Measurements from ENCODE around the gene KRT16.
"Not testable (repeated sequence)": the region's sequence is repeated elsewhere in the genome, so short reads cannot be mapped to it uniquely, and the experiment has no call there.

KRT16 gene

GRCh38 chr17:41613277-41614082 is 913 bp upstream of the KRT16 start:
- DNase-seq: no peak

GRCh38 chr17:41610965-41611640 is 1.5 kb downstream of the KRT16 start:
- DNase-seq: no peak

DNA sequence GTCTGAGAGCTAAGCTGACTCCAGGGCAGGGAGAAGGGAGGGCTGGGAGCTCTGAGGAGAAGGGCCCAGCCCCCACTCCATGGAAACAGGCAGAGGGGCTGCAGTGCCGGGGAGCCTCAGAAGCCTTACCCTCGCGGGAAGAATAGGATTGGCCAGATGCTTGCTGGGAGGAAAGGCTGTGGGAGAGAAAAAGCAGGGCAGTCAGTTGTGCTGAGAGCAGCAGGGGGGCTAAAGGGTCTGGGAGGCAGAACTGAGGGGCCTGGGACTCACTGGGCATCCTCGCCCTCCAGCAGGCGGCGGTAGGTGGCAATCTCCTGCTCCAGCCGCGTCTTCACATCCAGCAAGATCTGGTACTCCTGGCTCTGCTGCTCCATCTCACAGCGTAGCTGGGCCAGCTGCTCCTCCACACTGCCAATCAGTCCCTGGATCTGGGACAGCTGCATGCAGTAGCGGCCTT is 2.5 kb downstream of the KRT16 start:
- not testable (repeated sequence) for DNase-seq

DNA sequence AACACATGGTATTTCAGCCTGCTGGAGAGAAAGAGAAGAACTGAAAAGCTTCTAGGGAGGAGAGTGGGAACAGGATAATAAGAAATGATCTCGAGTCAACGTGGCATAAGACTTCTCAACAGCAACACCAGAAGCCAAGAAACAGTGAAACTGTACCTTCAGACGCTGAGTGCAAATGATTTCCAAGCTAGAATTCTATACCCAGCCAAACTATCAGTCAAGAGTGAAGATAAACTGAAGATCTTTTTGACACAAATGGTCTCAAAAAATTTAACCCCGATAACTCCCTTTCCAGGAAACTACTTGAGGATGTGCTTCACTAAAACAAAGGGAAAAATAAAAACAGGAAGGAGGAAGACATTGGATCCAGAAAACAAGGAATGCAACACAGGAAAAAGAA is 5.6 kb downstream of the KRT16 start:
- DNase-seq: not testable (repeated sequence)

DNA sequence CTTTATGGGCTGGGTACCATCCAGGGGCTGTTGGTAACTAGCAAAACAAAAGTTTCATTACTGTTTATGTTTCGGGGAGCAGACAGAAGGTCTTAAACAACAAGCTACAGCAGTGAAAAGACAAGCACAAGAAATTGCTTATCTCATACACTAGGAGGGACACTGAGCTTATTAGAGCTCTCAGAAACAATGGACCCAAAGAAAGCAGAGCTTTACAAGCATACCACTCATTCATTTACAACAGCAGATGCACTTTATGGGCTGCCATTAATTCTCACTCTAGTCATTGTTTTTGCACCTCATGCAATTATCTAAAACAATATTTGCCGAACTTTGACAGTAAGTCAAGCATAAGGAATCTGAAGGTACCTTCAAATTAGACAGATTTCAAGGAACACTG is 10.0 kb downstream of the KRT16 start:
- no peak for DNase-seq

- DNase-seq: no peak
Measured at GRCh38 chr17:41600318-41600717, 12.2 kb downstream of the KRT16 start.

DNA sequence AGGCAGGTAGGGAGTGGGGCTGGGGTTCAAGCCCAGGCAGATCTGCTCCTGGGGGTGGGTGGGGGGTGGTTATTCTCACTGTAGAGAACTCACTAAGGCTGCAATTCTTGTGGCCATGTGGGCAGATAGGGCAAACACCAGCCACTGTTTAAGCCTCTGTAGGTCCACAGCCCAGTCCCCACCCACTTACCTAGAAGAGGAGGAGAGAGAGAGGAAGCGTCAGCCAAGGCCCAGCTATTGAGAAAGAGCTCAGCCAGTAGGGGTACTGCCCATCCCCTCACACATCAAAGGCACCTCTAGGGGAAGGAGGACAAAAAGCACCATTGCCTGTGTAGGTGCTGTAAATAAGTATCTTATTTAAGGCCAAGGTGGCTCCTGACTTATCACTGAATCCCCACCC is 12.9 kb downstream of the KRT16 start:
- DNase-seq: no peak

DNA sequence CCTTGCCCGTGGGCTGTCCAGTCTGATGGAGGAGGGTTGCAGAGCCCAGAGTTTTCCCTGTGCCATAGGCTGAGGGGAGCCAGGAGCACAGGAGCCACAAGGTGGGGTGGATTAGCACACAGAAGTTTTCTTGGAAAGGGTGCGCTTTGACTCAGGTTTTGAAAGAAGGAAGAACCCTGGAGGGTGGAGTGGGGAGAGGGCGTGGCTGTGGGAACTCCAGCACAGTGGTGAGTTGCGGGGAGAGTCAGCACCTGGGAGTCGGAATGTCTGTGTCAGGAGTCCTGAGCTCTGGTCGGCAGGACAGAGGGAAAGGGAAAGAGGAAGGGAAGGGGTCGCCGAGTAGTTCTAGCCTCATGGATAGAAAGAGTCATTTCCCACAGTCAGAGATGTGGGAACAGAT is 17.0 kb downstream of the KRT16 start:
- DNase-seq: no peak

DNA sequence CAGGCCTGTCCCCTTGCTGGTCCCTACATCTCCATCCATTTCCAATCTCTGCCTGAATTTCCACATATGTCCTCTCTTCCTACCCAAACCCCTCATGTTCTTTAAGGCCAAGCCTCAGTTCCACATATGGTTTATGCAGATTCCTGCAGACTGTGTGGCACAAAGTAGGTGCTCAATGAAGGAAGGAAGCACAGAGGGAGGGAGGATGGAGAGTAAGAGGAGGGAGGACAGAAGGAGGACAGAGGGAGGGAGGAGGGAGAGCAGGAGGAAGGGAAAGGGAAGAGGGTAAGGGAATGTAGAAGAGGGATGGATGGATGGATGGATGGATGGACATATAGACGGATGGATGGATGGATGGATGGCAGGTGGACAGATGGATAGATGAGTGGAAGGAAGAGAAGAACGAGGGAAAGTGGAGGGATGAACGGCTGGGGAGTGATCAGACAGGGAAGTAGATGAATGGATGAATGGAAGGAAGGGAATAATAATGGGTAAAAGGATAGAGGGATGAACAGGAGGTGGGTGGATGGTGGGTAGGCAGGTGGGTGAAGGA is 18.1 kb downstream of the KRT16 start:
- DNase-seq: no peak

GRCh38 chr17:41593306-41593981 is 19.1 kb downstream of the KRT16 start:
- no peak for DNase-seq

- DNase-seq: no peak
Measured at GRCh38 chr17:41592601-41593305, 19.8 kb downstream of the KRT16 start.

GRCh38 chr17:41589301-41589700 is 23.3 kb downstream of the KRT16 start:
- DNase-seq: no peak

DNA sequence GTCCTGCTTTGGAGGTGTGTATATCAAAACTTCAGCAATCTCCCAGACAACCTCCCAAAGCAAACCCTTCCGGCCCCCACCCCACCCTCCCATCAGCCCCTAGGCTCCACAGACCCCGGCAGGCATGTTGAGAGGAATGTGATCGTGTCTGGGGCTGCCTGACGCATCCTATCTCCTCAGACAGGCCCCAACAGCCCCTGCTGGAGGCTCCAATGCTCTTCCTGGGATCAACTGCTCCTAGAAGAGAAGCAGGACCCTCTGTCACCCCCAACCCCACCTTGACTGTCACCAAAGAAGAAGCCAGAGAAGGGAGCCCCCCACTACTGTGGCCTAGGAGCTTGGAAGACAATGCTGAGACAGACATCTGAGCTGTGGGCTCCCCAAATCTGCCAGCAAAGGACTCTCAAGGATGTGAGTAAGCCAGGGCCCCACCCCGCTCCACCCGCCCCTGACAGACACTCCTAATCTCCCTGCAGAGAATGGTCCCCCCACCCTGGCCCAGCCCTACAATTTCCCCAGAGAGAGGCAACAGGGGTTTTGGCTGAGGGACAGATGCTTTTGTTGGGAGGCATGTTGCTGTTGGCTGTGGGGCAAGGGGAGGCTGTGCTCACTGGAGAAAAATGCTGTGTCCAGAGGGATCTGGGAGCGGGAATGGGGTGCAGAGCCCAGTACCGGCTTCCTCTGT is 24.3 kb downstream of the KRT16 start:
- DNase-seq: no peak

DNA sequence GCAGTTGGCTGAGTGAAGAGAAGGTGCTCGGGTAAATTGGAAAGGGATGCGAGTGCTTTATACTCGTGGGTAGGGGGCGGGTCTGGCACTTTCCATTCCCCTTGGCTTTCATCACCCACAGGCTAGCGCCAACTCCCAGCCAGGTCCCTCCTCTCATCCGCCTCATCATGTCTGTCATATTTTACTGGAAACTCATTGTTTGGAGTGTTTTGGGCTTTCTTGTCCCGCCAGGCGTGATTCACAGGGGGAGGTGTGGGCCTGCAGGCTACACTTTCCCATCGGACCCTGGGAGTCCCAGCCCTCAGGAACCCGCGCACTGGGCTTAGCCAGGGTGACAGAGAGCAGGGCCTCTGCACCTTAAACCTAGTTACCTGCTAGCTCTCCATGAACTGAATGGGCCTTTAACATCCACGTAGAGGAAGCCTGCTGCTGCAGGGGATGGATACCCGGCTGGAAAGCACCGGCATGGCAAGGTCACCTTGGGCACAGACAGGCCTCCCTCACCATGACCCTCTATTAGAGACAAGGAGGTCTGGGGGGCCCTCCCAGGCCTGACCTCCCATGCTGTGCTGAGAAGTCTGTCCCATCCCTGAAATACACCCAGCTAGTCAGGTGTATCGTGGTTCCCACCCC is 25.6 kb downstream of the KRT16 start, which contains the start of gene KRT14:
Gene KRT14, minus strand, starts transcription at position 33 of the 633 bp plus-strand sequence. CDS start 61 bp downstream, outside the sequence.
- DNase-seq: no peak

DNA sequence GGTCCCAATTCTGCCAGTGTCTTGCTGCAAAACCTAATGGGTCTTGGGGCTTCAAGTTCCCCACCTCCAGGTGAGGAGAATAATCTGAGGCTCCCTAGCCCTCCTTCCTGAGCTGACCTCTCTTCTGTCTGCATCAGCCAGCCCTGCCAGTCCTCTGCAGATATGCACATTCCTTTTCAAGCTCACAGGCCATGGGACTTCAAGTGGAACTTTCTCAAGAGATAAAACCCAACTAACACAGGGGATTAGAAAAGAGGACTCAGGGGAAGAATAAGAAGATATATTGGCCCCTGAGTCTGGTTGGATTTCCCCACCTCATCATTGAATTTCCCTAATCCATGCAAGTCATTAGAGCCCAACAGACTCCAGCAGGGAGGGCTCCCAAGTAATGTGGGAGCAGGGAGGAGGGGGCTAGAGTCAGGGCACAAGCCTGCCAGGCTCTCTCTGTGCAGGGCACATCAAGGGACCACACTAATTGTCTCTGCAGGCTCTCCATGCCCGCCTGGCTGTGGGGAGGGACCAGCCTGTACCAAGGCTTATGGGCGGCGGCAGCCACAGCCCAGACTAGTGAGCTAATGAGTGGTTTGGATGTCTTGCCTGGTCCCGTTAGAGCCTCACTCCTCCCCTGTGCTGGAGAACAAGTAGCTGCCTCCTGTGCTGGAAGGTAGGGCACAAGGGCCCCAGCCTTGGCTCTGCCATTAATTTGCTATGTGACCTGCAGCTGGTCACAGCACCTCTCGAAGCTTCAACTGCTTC is 27.1 kb downstream of the KRT16 start:
- no peak for DNase-seq

- not testable (repeated sequence) for DNase-seq
Measured at GRCh38 chr17:41584331-41584927, 28.1 kb downstream of the KRT16 start.

DNA sequence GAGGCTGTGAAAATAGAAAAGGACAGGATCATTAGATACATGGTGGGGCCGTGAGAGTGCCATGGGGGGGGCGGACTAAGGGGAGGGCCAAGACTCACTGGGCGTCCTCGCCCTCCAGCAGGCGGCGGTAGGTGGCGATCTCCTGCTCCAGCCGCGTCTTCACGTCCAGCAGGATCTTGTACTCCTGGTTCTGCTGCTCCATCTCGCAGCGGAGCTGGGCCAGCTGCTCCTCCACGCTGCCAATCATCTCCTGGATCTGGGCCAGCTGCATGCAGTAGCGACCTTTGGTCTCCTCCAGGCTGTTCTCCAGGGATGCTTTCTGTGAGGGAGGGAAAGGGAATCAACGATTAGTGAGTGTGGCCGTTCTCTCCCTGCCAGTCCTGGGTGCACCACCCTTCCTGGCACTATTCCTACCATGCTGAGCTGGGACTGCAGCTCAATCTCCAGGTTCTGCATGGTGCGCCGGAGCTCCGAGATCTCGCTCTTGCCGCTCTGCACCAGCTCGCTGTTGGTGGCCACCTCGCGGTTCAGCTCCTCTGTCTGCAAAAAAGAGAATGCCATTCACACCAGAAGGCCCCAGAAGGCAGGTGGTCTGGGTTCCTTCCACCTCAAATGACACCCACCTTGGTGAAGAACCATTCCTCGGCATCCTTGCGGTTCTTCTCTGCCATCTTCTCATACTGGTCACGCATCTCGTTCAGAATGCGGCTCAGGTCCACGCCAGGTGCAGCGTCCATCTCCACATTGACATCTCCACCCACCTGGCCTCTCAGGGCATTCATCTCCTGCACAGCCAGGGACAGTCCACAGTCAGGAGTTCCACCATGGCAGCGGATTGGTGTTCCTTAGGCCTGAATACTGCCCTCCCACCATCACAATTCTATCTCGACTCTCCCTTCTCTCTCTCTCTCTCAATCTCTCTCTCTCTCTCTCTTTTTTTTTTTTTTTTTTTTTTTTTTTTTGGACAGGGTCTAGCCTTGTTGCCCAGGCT is 29.1 kb downstream of the KRT16 start:
- DNase-seq: no peak

GRCh38 chr17:41582061-41582968 is 30.3 kb downstream of the KRT16 start:
- DNase-seq: not testable (repeated sequence)

All from NCI-H345 (cell line).